Left renal cortex interstitium (tissue), 4 donors: Measurements from ENCODE around the gene GPR55. TPM values are rescaled to one million over a fixed set of nuclear protein-coding genes. Genes with fewer than 3 reads are reported as not detected.

Experiments
- polyA plus RNA-seq, 4 donors: library from polyadenylated mRNA; unstranded; fragments of 120-200 nt; gene quantifications; one replicate each; pipeline ENCODE4 v1.2.1, GENCODE V29; 2013; ENCODE audit not compliant: insufficient read length in 4 of 4

Gene GPR55
- polyA plus RNA-seq, 4 donors: 0.18 to 0.44 (median 0.23) TPM

Other genes with a start within 250 kb of the GPR55 start
- gene CAB39, start 212.4 kb downstream of the GPR55 start, polyA plus RNA-seq: 10 to 100 TPM; 77.1 to 91.5 (median 84.1) TPM
- 1,000 to 10,000 TPM in 1 of 4 donors, 100 to 1,000 TPM in 3; 848 to 1,175 (median 938) TPM for gene ITM2C, start 60.3 kb downstream of the GPR55 start, polyA plus RNA-seq
- not detected for gene SPATA3, start 70.9 kb upstream of the GPR55 start, polyA plus RNA-seq
- gene C2orf72, start 112.3 kb upstream of the GPR55 start, polyA plus RNA-seq: 1 to 10 TPM; 4.0 to 6.2 (median 4.4) TPM
- gene PSMD1, start 131.6 kb upstream of the GPR55 start, polyA plus RNA-seq: 100 to 1,000 TPM in 2 of 4 donors, 10 to 100 TPM in 2; 83.3 to 110 (median 100) TPM
- 10 to 100 TPM; 12.5 to 24.1 (median 14.8) TPM for gene HTR2B, start 199.8 kb upstream of the GPR55 start, polyA plus RNA-seq